PC-9 (cell line): Measurements from ENCODE around the gene BCL2L14. TPM values are rescaled to one million over a fixed set of nuclear protein-coding genes. Genes with fewer than 3 reads are reported as not detected.

Experiments
- BruUV-seq: library from RNA; stranded (reverse); fragments of 400-500 nt; replicated peaks from 2 replicates; lab custom pipeline; 2021; lab: Mats Ljungman, UMichigan
- CTCF ChIA-PET: fragments of 300-600 bp; sonication (Branson Sonifier 250); formaldehyde crosslinking; loops from one replicate; lab custom pipeline; 2022; ENCODE audit warnings: antibody characterized with exemption; lab: Charles Lee
- POLR2A ChIA-PET: fragments of 300-600 bp; sonication (Branson Sonifier 250); formaldehyde crosslinking; loops from one replicate; lab custom pipeline; 2022; ENCODE audit warnings: antibody characterized with exemption; ENCODE audit not compliant: unreplicated experiment; lab: Charles Lee
- DNase-seq, 2 experiments: peaks; one replicate each; pipeline versions ENCODE4 v3.0.0 to v3.0.0-alpha.2; 2015 to 2022; ENCODE audit warnings: mixed read lengths in 1 of 2
- H2AFZ ChIP-seq: fragments of 200-600 bp; sonication (generic); 2 replicates; pipeline ENCODE4 v1.8.1; 2017; ENCODE audit warnings: antibody characterized with exemption
- H3F3A ChIP-seq: fragments of 200-600 bp; sonication (generic); 2 replicates; pipeline ENCODE4 v1.8.1; 2017; ENCODE audit warnings: antibody characterized with exemption, mild to moderate bottlenecking, low read depth; ENCODE audit not compliant: insufficient read depth
- H3K27ac ChIP-seq: fragments of 200-600 bp; sonication (generic); 2 replicates; pipeline ENCODE4 v1.6.1; 2016; ENCODE audit warnings: mixed run types
- H3K27me3 ChIP-seq: fragments of 200-600 bp; sonication (generic); 2 replicates; pipeline ENCODE4 v1.6.1; 2016; ENCODE audit warnings: low read depth, mixed run types; ENCODE audit not compliant: insufficient read depth
- H3K36me3 ChIP-seq: fragments of 200-600 bp; sonication (generic); 2 replicates; pipeline ENCODE4 v1.6.1; 2016; ENCODE audit warnings: low read depth, mixed run types
- H3K4me1 ChIP-seq: fragments of 200-600 bp; sonication (generic); replicated peaks from 2 replicates; pipeline ENCODE4 v1.6.1; 2016; ENCODE audit warnings: mixed run types; ENCODE audit not compliant: insufficient read depth
- H3K4me2 ChIP-seq: fragments of 200-600 bp; sonication (generic); 2 replicates; pipeline ENCODE4 v1.6.1; 2017; ENCODE audit warnings: mixed run types
- H3K4me3 ChIP-seq: fragments of 200-600 bp; sonication (generic); 2 replicates; pipeline ENCODE4 v1.6.1; 2016; ENCODE audit warnings: mixed run types
- H3K79me2 ChIP-seq: fragments of 200-600 bp; sonication (generic); 2 replicates; pipeline ENCODE4 v1.6.1; 2017; ENCODE audit warnings: low read depth, mixed run types
- H3K9me2 ChIP-seq: fragments of 200-600 bp; sonication (generic); 2 replicates; pipeline ENCODE4 v1.8.1; 2017; ENCODE audit warnings: mild to moderate bottlenecking; ENCODE audit not compliant: insufficient read depth
- H3K9me3 ChIP-seq: fragments of 200-600 bp; sonication (generic); 2 replicates; pipeline ENCODE4 v1.8.1; 2016; ENCODE audit warnings: low read depth; ENCODE audit not compliant: insufficient read depth
- H4K20me1 ChIP-seq: fragments of 200-600 bp; sonication (generic); 2 replicates; pipeline ENCODE4 v1.8.1; 2017; ENCODE audit not compliant: insufficient read depth
- CTCF ChIP-seq: fragments of 200-600 bp; sonication (generic); conservative IDR thresholded peaks from 2 replicates; pipeline ENCODE4 v1.6.1; 2017; ENCODE audit warnings: mixed run types, antibody characterized with exemption, mild to moderate bottlenecking, moderate library complexity
- EZH2 ChIP-seq: fragments of 200-600 bp; sonication (generic); IDR thresholded peaks from 2 replicates; pipeline ENCODE4 v1.8.0; 2017; ENCODE audit warnings: antibody characterized with exemption, low read depth
- intact Hi-C: fragments of 100-400 bp; cut with micrococcal nuclease; formaldehyde crosslinking; loops from one replicate; pipeline ENCODE4 v1.10.0; 2022; ENCODE audit not compliant: unreplicated experiment
- total RNA-seq: library from RNA; stranded (reverse); gene quantifications from 2 replicates; pipeline ENCODE4 v1.2.3, GENCODE V29; 2021

The BCL2L14 gene
- total RNA-seq, 1 experiment from 2014 or later: 6.0 TPM

DNA sequence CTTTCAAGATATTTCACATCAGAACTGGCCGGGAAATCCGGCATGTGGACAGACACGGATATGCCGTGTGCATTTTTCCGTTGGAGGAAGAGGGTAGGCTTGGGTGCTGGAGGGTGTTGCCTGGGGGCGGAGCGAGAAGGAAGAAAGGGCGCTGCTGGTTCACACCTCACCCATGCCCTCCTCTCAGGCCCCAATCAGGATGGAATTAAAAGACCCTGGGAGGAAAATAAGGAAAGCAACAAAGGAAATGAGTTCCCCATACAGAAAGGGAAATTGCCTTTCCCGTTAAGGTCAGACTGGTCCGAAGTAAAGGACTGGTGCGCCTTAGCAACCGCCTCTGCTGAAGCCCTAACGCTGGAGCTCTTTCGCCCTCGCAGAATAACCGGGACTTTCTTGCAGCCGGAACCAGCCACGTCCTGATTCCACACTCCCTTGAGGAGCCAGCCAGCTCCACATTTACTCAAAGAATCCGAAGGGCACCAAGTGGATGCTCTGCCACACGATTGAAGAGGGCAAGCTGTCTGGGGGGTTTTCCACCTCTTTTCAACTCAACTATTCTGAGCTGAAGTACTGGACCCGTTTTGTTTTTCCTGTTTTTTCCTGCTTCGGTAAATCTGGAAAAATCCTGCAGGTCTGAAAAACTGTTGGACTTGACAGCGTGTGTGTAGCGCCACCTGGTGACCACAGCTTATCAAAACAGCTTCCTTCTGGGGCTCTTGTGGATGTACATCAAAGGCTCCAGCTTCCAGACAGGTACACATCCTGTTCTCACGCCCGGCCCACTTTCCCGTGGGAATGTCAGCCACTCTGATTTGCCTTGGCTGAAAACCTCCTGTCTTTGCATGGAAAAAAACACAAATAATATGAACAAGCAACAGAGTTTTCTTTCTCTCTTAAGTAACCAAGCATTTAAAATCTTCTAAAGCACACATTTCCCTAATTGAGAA, 37.6 kb upstream of the BCL2L14 start:
- no peaks in the 10 kb centered on the region for H3F3A ChIP-seq
- ChIA-PET POLR2A (interaction anchor here (0.5 to 2.2 kb wide), 7 partner anchors 18 to 453 kb away, joined by 3 to 11 read pairs (median 3); no protein-coding TSS in a partner anchor), CTCF (interaction anchor here (0.6 to 2.9 kb wide), 17 partner anchors 23 to 1262 kb away, joined by 3 to 33 read pairs (median 5); partner anchors contain the start of gene BORCS5)
- peak overlapping the region; percentile 76 for H2AFZ ChIP-seq
- no peaks in the 10 kb centered on the region for H3K9me3 ChIP-seq
- peak overlapping the region; percentile 28; the same call in 1 of the 2 replicates for H3K4me3 ChIP-seq
- no peaks in the 10 kb centered on the region for H4K20me1 ChIP-seq
- peak overlapping the region; percentile 14; the same call in 1 of the 2 replicates for H3K27ac ChIP-seq
- intact Hi-C loops: loop anchor here (1.0 to 5.0 kb wide), 12 partner anchors 74 to 671 kb away; partner anchors contain the start of gene ETV6
- H3K27me3 ChIP-seq: no peaks in the 10 kb centered on the region
- TF ChIP-seq EZH2 (no peak), CTCF (peak; percentile 95)
- H3K79me2 ChIP-seq: no peaks in the 10 kb centered on the region
- no TSS peak for BruUV-seq
- peak; percentile 81 to 88 for DNase-seq
- no peaks in the 10 kb centered on the region for H3K9me2 ChIP-seq
- H3K36me3 ChIP-seq: no peaks in the 10 kb centered on the region
- peak overlapping the region; percentile 74 for H3K4me2 ChIP-seq
- peaks cover 7% of the 10 kb centered on the region for H3K4me1 ChIP-seq

- Histone ChIP-seq H3F3A (no peaks in the 10 kb centered on the region), H3K4me3 (no peak overlapping the region), H3K79me2 (no peaks in the 10 kb centered on the region), H4K20me1 (no peaks in the 10 kb centered on the region), H3K36me3 (no peaks in the 10 kb centered on the region), H3K4me2 (peak overlapping the region; percentile 74; the same call in 1 of the 2 replicates), H3K4me1 (peaks cover 7% of the 10 kb centered on the region), H3K27me3 (no peaks in the 10 kb centered on the region), H3K9me3 (no peaks in the 10 kb centered on the region), H3K9me2 (no peaks in the 10 kb centered on the region), H3K27ac (no peak overlapping the region), H2AFZ (no peak overlapping the region)
- intact Hi-C loops: loop anchor here (1.0 to 5.0 kb wide), 12 partner anchors 75 to 670 kb away; partner anchors contain the start of gene ETV6
- no TSS peak for BruUV-seq
- TF ChIP-seq EZH2 (no peak), CTCF (no peak)
- no peak for DNase-seq
- ChIA-PET POLR2A (interaction anchor here (0.5 to 2.2 kb wide), 4 partner anchors 17 to 454 kb away, joined by 3 to 11 read pairs (median 4); no protein-coding TSS in a partner anchor), CTCF (interaction anchor here (0.6 to 2.9 kb wide), 9 partner anchors 24 to 1262 kb away, joined by 3 to 33 read pairs (median 9); no protein-coding TSS in a partner anchor)
Observed at GRCh38 chr12:12033824-12034223, 36.9 kb upstream of the BCL2L14 start.

GRCh38 chr12:12034344-12034743, 36.4 kb upstream of the BCL2L14 start:
- Histone ChIP-seq H3F3A (no peaks in the 10 kb centered on the region), H4K20me1 (no peaks in the 10 kb centered on the region), H3K36me3 (no peaks in the 10 kb centered on the region), H3K27ac (no peak overlapping the region), H3K4me1 (peaks cover 7% of the 10 kb centered on the region), H3K27me3 (no peaks in the 10 kb centered on the region), H3K4me3 (no peak overlapping the region), H3K79me2 (no peaks in the 10 kb centered on the region), H2AFZ (no peak overlapping the region), H3K9me2 (no peaks in the 10 kb centered on the region), H3K9me3 (no peaks in the 10 kb centered on the region), H3K4me2 (no peak overlapping the region)
- intact Hi-C loops: loop anchor here (5.0 kb wide), 3 partner anchors 302 to 547 kb away; no protein-coding TSS in a partner anchor
- CTCF ChIA-PET: interaction anchor here (0.6 to 2.9 kb wide), 4 partner anchors 24 to 495 kb away, joined by 3 to 33 read pairs (median 16); no protein-coding TSS in a partner anchor
- no peak for TF ChIP-seq EZH2
- TF ChIP-seq CTCF: no peak
- no TSS peak for BruUV-seq
- DNase-seq: no peak
- POLR2A ChIA-PET: no interaction called here
